ENCODE data around the gene SERTAD4. TPM values are rescaled to one million over a fixed set of nuclear protein-coding genes. Genes with fewer than 3 reads are reported as not detected.
A peak's percentile ranks its signal among the peaks of the same experiment; 100 is the strongest.

Gene SERTAD4
- total and polyA plus RNA-seq, 10 donors, result 0.02 to 0.09 (median 0.06) TPM; not detected in 5

GRCh38 chr1:210250665-210250997, 18.0 kb downstream of the SERTAD4 start:
- Histone ChIP-seq H3K9me3 (no peaks in the 10 kb centered on the region), H3K4me1 (peaks cover 6 to 35% (median 27%) of the 10 kb centered on the region in 6 donors), H3K36me3 (no peaks in the 10 kb centered on the region), H3K27ac (no peak overlapping the region), H3K4me3 (peak overlapping the region in 5 of 8 donors; percentile 41 to 70 (median 45)), H3K27me3 (replicated peaks in 1 of 7) (peaks cover 3 to 97% (median 64%) of the 10 kb centered on the region in 7 donors)
- DNase-seq, result no peak
- WGBS, 5 donors, result 4 to 16% (median 7%) methylated on average over 11 of the region's 11 CpGs
- intact Hi-C loops (cut with DNase I; ENCODE audit: low total_unique reads), result no loop called here
- TF ChIP-seq POLR2A (IDR thresholded peaks at IDR 0.05), result no peak
- TF ChIP-seq CTCF (IDR thresholded peaks at IDR 0.05 in 8 of 11, conservative IDR thresholded peaks at IDR 0.05 in 3 of 11), result no peak
- TF ChIP-seq POLR2AphosphoS5 (IDR thresholded peaks at IDR 0.05), result no peak

GRCh38 chr1:210250998-210251679, 18.5 kb downstream of the SERTAD4 start:
- no peaks in the 10 kb centered on the region for H3K36me3 ChIP-seq
- H3K4me3 ChIP-seq, result peak overlapping the region; percentile 7 to 70 (median 42)
- H3K4me1 ChIP-seq, result peaks cover 6 to 35% (median 27%) of the 10 kb centered on the region in 6 donors
- WGBS, 5 donors, result 0 to 1% (median 1%) methylated on average over 10 to 37 of the region's 37 CpGs
- no peak overlapping the region for H3K27ac ChIP-seq
- intact Hi-C loops (cut with DNase I; ENCODE audit: low total_unique reads), result no loop called here
- DNase-seq, result no peak
- peaks cover 3 to 98% (median 62%) of the 10 kb centered on the region in 7 donors for H3K27me3 ChIP-seq (replicated peaks in 1 of 7)
- no peak for TF ChIP-seq POLR2A (IDR thresholded peaks at IDR 0.05)
- no peak for TF ChIP-seq POLR2AphosphoS5 (IDR thresholded peaks at IDR 0.05)
- no peak for TF ChIP-seq CTCF (IDR thresholded peaks at IDR 0.05 in 8 of 11, conservative IDR thresholded peaks at IDR 0.05 in 3 of 11)
- no peaks in the 10 kb centered on the region for H3K9me3 ChIP-seq

- Histone ChIP-seq H3K27me3 (replicated peaks in 1 of 7) (peaks cover 3 to 96% (median 58%) of the 10 kb centered on the region in 7 donors), H3K4me3 (peak overlapping the region; percentile 7 to 70 (median 42)), H3K4me1 (peaks cover 6 to 35% (median 27%) of the 10 kb centered on the region in 6 donors), H3K27ac (no peak overlapping the region), H3K9me3 (no peaks in the 10 kb centered on the region), H3K36me3 (no peaks in the 10 kb centered on the region)
- intact Hi-C loops (cut with DNase I; ENCODE audit: low total_unique reads), result no loop called here
- TF ChIP-seq POLR2AphosphoS5 (IDR thresholded peaks at IDR 0.05) (no peak), POLR2A (IDR thresholded peaks at IDR 0.05) (no peak), CTCF (IDR thresholded peaks at IDR 0.05 in 8 of 11, conservative IDR thresholded peaks at IDR 0.05 in 3 of 11) (no peak)
- DNase-seq, result no peak
- 11 to 15% (median 14%) methylated on average over 35 to 58 of the region's 58 CpGs for WGBS, 5 donors
Measured at GRCh38 chr1:210251680-210252490, 19.3 kb downstream of the SERTAD4 start.

- intact Hi-C loops (cut with DNase I; ENCODE audit: low total_unique reads), result no loop called here
- DNase-seq, result no peak
- peaks cover 6 to 35% (median 27%) of the 10 kb centered on the region in 6 donors for H3K4me1 ChIP-seq
- no peak for TF ChIP-seq POLR2AphosphoS5 (IDR thresholded peaks at IDR 0.05)
- TF ChIP-seq CTCF (IDR thresholded peaks at IDR 0.05 in 8 of 11, conservative IDR thresholded peaks at IDR 0.05 in 3 of 11), result no peak
- TF ChIP-seq POLR2A (IDR thresholded peaks at IDR 0.05), result no peak
- peak overlapping the region in 1 of 8 donors; percentile 70 for H3K4me3 ChIP-seq
- H3K9me3 ChIP-seq, result no peaks in the 10 kb centered on the region
- H3K27ac ChIP-seq, result no peak overlapping the region
- 5 to 34% (median 17%) methylated on average over 15 to 29 of the region's 29 CpGs for WGBS, 5 donors
- no peaks in the 10 kb centered on the region for H3K36me3 ChIP-seq
- H3K27me3 ChIP-seq (replicated peaks in 1 of 7), result peaks cover 3 to 88% (median 56%) of the 10 kb centered on the region in 7 donors
Measured at GRCh38 chr1:210252621-210253051, 20.0 kb downstream of the SERTAD4 start.

All from spleen (tissue), 11 donors.